ENCODE results near the gene DMRTB1. TPM values are rescaled to one million over a fixed set of nuclear protein-coding genes. Genes with fewer than 3 reads are reported as not detected.

The DMRTB1 gene
- total and polyA plus RNA-seq, 2 of the 8 experiments (the other 6 are each of a cell fraction or from before 2014, with no cell fraction given): 0.06 to 0.35 TPM

GRCh38 chr1:53415432-53415831, 43.8 kb upstream of the DMRTB1 start (continued):
- no peak for TF ChIP-seq GABPA (IDR thresholded peaks at IDR 0.05; ENCODE audit: borderline replicate concordance, insufficient read depth, low read length)
- no peak for TF ChIP-seq EP300 (IDR thresholded peaks at IDR 0.05; ENCODE audit: borderline replicate concordance in 1 of 2, low read depth in 2 of 2, low read length in 2 of 2)
- no peak for TF ChIP-seq MAX (IDR thresholded peaks at IDR 0.05)
- no peak for TF ChIP-seq POLR2A (IDR thresholded peaks at IDR 0.05; ENCODE audit: control extremely low read depth in 1 of 2, low read depth in 2 of 2, low read length in 2 of 2)
- TF ChIP-seq CHD2 (IDR thresholded peaks at IDR 0.05; ENCODE audit: low read length): no peak
- no peak for TF ChIP-seq TAF1 (IDR thresholded peaks at IDR 0.05; ENCODE audit: low read depth, low read length)
